Measurements from ENCODE around the gene R3HDM2.

The R3HDM2 gene

GRCh38 chr12:57229046-57229633 lies 201.7 kb downstream of the R3HDM2 start:
- DNase-seq (ENCODE audit: low spot score), result no peak

DNA sequence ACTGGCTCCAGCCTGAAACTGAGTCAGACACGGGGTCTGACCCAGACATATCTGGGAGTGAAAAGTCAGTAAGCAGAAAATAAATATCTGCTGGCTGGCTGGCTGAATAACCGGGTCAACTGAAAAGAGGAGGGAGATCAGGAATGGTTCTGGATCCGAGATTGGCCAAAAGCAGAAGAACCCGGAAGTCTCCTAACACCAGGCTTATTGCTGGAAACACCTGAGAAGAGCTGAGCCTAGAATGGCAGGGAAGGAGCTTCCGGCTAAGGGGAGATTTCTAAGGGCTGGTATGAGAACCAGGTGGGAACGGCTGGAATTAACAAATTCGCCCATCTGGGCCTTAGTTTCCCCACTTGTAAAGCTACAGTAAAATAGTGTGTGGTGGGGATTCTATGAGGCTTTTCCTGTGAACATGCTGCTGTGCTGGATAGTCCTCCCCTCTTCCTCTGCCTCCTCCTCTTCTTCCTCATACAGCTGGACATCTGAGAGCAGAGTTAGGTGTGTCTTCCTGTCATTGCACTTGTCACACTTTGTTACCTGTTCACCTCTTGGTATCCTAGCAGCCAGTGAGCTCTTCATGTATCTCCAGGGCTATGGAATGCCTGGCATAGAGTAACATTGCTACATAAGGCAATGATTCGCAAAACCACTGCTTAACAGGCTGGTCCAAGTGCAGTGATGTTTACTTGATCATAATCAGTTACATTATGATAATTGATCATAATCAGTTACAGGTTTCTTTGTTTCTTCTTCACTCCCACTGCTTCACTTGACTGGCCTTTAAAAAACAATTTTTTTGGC lies 203.3 kb downstream of the R3HDM2 start:
- no peak for DNase-seq (ENCODE audit: low spot score)

DNA sequence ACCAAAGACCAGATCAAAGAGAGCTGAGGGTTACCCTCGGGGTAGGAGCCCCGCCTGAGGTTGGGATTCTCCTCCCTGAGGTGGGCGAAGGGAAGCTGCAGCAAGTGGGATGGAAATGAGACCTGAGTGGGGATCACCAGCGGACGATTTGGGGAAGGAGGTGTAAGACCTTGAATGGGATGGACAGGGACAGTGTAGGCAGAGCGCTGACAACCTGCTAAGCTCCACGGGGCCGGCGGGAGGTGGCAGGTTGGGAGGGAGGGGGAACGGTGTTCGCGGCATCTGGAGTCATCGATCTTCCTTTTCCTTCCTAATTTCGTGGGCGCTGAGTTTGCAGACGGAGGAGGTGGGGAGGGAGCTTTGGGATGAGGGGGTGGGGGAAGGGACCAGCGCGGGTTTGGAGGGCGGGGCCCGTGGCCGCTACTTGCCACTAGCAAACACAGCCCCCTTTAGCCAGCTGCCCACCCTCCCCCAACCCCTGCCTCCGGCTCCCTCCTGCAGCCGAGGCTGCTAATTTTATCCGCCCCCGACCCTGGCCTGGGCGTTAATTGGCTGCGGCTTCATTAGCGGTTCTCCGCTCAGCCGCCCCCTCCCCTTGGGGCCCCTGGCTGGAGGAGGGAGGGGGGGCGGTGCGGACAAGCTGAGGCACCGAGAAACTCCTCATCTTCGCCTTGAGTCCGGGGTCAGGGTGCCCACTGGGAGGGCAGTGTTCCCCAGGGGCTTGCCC lies 204.1 kb downstream of the R3HDM2 start:
- no peak for DNase-seq (ENCODE audit: low spot score)

- DNase-seq (ENCODE audit: low spot score), result no peak
Observed at GRCh38 chr12:57225680-57226210, 205.1 kb downstream of the R3HDM2 start.

DNA sequence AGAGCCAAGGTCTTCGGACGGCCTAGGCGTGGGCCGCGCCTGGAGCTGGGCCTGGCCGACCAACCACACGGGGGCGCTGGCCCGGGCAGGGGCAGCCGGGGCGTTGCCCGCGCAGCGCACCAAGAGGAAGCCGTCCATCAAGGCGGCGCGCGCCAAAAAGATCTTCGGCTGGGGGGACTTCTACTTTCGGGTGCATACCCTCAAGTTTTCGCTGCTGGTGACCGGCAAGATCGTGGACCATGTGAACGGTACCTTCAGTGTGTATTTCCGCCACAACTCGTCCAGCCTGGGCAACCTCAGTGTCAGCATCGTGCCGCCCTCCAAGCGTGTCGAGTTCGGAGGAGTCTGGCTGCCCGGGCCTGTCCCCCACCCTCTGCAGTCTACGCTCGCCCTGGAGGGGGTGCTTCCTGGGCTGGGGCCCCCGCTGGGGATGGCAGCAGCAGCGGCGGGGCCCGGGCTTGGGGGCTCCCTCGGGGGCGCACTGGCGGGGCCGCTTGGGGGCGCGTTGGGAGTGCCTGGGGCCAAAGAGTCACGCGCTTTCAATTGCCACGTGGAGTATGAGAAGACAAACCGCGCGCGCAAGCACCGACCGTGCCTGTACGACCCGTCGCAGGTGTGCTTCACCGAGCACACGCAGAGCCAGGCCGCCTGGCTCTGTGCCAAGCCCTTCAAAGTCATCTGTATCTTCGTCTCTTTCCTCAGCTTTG lies 205.7 kb downstream of the R3HDM2 start:
- DNase-seq (ENCODE audit: low spot score), result peak; percentile 58

- no peak for DNase-seq (ENCODE audit: low spot score)
Observed at GRCh38 chr12:57224278-57224972, 206.4 kb downstream of the R3HDM2 start.

- no peak for DNase-seq (ENCODE audit: low spot score)
Observed at GRCh38 chr12:57223191-57224165, 207.4 kb downstream of the R3HDM2 start.

DNA sequence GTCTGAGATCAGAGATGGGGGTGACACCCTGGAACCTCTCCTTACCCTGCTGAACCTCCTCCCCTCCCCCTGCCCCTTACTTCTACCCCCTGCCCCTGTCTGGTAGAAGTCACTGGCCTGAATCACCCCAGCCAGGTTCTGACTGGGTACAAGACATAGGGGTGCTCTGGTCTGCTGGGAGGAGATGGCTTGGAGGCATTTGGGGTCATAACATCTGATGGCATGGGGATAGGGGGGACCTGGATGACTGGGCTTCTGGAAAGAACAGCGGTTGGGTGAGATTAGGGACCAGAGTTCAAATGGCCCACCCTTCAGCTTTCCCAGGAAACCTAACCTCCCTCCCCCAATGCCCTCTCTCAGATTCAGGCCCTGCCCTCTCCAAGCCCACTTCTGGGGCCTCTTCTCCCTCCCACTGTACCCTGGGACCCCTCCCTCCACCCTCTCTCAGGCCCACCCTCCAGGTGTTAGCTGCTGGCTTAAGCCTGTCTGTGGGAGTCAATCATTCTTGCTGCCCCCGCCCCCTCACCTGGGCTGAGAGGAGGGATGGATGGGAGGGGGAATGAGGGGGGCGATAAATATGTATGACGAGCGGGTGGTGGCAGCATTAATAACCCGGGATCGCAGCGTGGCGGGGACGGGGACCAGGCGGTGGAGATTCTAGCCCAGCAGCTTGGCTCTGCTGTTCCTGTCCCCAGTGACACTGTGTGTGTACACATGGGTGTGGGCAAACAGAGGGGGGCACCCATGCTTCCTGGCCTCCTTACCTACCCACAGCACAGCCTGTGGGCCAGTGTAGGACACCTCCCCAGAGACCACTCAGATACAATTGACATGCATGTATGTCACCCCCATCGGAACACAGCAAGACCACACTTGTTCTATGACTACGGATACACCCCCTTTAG lies 208.3 kb downstream of the R3HDM2 start:
- no peak for DNase-seq (ENCODE audit: low spot score)

- DNase-seq (ENCODE audit: low spot score), result no peak
Observed at GRCh38 chr12:57221169-57221917, 209.5 kb downstream of the R3HDM2 start.

DNA sequence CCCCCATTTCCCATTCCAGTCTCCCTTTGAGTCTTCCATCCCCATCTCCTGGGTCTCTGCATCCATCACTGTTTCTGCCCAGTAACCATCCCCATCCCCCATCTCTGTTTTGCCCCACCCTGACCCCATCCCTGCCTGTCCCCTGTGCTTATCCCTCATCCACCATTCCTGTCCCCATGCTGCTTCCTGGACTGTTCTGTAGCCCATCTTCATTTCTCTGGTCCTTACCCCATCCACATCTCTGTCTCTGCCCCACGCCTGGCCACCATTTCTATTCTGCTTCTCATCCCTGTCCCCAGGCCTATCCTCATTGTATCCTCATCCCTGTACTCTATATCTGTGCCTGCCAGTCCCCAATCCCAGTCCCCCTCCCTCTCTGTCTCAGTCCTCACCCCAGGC lies 210.1 kb downstream of the R3HDM2 start:
- DNase-seq (ENCODE audit: low spot score), result no peak

- DNase-seq (ENCODE audit: low spot score), result no peak
Observed at GRCh38 chr12:57219993-57220754, 210.7 kb downstream of the R3HDM2 start.

DNA sequence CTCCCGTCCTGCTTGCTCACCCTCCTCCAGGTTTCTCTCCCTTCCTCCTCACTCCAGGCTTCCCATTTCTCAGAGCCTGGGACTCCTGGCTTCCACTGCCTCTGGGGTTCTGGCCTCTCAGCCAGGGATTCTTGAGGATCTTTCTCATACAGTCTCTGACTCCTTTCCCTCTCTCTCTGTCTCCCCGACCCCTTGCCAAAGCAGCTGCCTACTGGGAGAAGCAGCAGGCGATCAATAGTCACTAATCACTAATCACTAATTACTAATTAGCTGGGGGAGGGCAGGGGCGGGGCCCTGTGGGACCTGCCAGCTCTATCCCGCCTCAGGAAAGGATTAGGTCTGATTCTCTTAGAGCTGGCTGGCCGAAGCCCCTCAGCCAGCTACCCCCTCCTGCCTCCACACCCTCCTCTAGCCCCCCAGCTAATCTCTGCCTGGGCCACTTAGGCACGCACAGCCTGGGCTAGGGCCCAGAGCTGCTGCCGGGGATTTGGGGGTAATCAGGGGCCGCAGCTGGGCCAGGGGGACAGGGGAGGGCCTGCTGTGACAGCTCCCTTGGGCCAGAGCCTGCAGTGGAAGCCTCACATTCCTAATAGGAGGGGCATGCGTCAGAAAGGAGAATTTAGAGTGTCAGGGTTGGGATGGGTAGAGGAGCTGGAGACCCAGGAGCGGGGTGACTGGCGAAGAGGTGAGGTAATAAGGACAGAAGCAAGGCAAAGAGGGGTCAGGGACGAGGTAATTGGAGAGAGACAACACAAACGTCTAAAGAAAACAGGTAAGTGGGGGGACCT lies 211.4 kb downstream of the R3HDM2 start:
- no peak for DNase-seq (ENCODE audit: low spot score)

- no peak for DNase-seq (ENCODE audit: low spot score)
Observed at GRCh38 chr12:57218030-57218853, 212.6 kb downstream of the R3HDM2 start.

DNA sequence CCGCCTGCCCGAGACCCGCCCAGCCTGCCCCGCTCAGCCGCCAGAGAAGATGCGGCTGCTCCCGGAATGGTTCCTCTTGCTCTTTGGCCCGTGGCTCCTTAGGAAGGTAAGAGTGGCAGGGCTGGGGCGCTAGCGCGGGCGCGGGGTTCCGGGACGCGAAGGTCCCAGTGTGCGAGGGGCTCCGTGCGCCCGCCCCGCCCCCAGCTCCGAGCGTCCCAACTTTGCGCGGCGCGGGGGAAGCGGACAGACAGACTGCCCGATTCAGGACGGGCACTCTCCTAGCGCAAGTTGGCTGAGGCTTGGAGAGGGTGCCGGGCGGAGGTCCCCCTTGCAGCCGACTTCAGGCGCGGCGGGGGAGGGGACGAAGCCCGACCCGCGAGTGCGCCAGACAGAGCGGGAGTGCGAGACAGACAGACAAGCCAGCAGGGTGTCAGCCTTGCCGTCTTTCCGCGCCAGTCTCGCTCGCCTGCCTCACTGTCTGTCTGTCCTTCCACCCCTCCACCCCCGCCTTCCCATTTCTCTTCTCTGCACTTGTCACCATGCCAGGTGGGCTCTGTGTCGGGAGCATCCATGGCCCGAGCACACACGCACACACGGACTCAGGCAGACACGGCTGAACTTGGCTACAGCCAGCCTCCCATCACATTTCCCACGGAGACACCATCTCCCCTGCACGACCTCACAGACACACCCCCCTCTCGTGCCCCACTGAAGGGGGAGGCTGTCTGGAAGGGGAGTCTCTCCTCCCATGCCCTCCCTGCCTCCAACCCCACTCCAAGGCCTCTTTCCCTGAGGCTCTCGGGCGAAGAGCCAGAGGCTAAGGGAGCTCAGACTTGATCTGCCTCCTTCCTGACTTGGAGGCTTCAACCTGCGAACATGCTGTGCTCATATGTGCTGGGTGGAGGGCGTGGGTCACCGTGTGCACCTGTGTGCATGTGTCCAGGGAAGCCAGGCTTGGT lies 213.6 kb downstream of the R3HDM2 start:
- no peak for DNase-seq (ENCODE audit: low spot score)
